Measurements from ENCODE around the gene ZNF862.

The ZNF862 gene

GRCh38 chr7:149816267-149816751 is 21.9 kb upstream of the ZNF862 start:
- Mint-ChIP-seq H3K4me3 (no peak overlapping the region), H3K27ac (no peak overlapping the region), H3K27me3 (ENCODE audit: low read depth) (no peaks in the 10 kb centered on the region), H3K9me3 (no peaks in the 10 kb centered on the region), H3K4me1 (ENCODE audit: low read depth) (no peaks in the 10 kb centered on the region), H3K36me3 (ENCODE audit: low read depth) (no peaks in the 10 kb centered on the region)
- no peak for DNase-seq (ENCODE audit: low spot score)

GRCh38 chr7:149816794-149817193 is 21.4 kb upstream of the ZNF862 start:
- no peaks in the 10 kb centered on the region for H3K9me3 Mint-ChIP-seq
- H3K27ac Mint-ChIP-seq, result no peak overlapping the region
- no peak for DNase-seq (ENCODE audit: low spot score)
- no peaks in the 10 kb centered on the region for H3K27me3 Mint-ChIP-seq (ENCODE audit: low read depth)
- H3K4me1 Mint-ChIP-seq (ENCODE audit: low read depth), result no peaks in the 10 kb centered on the region
- no peaks in the 10 kb centered on the region for H3K36me3 Mint-ChIP-seq (ENCODE audit: low read depth)
- H3K4me3 Mint-ChIP-seq, result no peak overlapping the region

DNA sequence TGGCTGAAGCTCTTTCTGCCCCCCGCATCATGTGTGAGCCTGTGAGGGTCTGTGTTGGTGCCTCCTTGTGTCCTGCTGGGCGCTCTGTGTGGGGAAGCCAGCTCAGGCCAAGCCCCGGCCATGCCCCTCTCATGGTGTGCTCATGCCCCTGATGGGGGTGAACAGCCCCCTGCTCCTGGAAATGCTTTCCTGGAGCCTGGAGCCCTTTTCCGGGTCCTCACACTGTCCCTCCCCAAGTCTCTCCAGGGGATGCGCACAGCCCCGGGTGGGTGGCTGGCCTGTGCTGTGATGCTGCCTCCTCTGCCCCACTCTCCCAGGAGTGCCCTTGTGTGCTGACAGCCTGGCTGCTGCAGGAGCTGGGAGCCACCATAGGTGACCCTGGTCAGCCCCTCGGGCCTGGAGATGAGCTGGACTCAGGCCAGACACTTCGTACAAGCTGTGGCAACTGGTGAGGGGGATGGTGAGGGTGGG is 20.8 kb upstream of the ZNF862 start:
- Mint-ChIP-seq H3K27me3 (ENCODE audit: low read depth) (no peaks in the 10 kb centered on the region), H3K27ac (no peak overlapping the region), H3K36me3 (ENCODE audit: low read depth) (no peaks in the 10 kb centered on the region), H3K4me3 (no peak overlapping the region), H3K9me3 (no peaks in the 10 kb centered on the region), H3K4me1 (ENCODE audit: low read depth) (no peaks in the 10 kb centered on the region)
- DNase-seq (ENCODE audit: low spot score), result no peak

DNA sequence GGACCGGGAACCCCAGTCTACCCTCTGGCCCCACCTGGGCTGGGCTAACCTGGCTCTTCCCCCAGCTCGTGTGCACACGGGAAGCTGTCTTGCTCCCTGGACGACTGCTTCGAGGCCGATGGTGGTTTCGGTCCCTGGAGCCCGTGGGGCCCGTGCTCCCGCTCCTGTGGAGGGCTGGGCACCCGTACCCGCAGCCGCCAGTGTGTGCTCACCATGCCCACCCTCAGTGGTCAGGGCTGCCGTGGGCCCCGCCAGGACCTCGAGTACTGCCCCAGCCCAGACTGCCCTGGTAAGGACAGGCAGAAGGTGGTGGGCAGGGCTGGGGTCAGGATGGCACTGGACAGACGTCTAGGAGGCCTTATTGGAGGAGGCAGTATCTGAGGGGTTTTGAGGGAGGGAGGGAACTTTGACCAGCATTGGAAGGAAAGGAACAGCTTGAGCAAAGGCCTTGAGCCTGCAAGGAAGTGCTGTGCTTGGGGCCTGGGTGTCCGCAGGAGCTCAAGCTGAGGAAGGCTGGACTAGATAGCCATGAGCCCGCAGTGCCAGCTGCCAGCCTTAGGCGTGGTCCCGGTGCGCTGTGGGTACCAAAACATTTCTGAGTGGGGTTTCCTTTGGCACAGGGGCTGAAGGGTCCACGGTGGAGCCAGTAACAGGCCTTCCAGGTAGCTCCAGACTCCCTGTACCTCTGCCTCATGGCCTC is 20.2 kb upstream of the ZNF862 start:
- no peak for DNase-seq (ENCODE audit: low spot score)
- no peak overlapping the region for H3K4me3 Mint-ChIP-seq
- no peak overlapping the region for H3K27ac Mint-ChIP-seq
- H3K4me1 Mint-ChIP-seq (ENCODE audit: low read depth), result no peaks in the 10 kb centered on the region
- H3K36me3 Mint-ChIP-seq (ENCODE audit: low read depth), result no peaks in the 10 kb centered on the region
- no peaks in the 10 kb centered on the region for H3K9me3 Mint-ChIP-seq
- H3K27me3 Mint-ChIP-seq (ENCODE audit: low read depth), result no peaks in the 10 kb centered on the region

- DNase-seq (ENCODE audit: low spot score), result no peak
- Mint-ChIP-seq H3K27me3 (ENCODE audit: low read depth) (no peaks in the 10 kb centered on the region), H3K36me3 (ENCODE audit: low read depth) (no peaks in the 10 kb centered on the region), H3K27ac (no peak overlapping the region), H3K4me3 (no peak overlapping the region), H3K9me3 (no peaks in the 10 kb centered on the region), H3K4me1 (ENCODE audit: low read depth) (no peaks in the 10 kb centered on the region)
These were observed 19.7 kb upstream of the ZNF862 start for GRCh38 chr7:149818536-149818840.

DNA sequence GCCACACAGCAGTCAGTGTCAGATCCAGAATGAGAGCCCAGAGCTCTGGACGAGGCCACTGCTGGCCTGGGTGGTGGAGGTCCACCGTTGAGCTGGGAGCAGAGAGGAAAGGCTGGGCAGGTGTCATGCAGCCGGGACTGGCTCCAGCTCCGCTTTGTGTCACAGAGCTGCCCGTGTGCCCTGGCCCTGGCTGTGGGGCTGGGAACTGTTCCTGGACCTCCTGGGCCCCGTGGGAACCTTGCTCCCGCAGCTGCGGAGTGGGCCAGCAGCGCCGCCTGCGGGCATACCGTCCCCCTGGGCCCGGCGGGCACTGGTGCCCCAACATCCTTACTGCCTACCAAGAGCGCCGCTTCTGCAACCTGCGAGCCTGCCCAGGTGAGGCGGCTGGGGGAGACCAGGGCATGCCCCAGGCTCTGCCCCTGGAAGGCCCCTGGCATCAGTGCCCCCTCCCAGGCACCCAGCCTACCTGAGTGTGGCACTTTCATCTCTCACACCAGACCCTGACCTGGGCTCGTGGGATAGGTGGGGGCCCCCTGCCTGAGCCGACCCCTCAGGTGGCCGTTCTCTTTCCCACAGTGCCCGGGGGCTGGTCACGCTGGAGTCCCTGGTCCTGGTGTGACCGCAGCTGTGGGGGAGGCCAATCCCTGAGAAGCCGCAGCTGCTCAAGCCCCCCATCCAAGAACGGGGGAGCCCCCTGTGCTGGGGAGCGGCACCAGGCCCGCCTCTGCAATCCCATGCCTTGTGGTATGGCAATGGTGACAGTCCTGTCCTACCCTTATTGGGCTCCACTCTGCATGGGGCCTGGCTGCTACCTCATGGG is 18.8 kb upstream of the ZNF862 start:
- H3K36me3 Mint-ChIP-seq (ENCODE audit: low read depth), result no peaks in the 10 kb centered on the region
- no peaks in the 10 kb centered on the region for H3K27me3 Mint-ChIP-seq (ENCODE audit: low read depth)
- H3K9me3 Mint-ChIP-seq, result no peaks in the 10 kb centered on the region
- DNase-seq (ENCODE audit: low spot score), result no peak
- H3K27ac Mint-ChIP-seq, result no peak overlapping the region
- H3K4me1 Mint-ChIP-seq (ENCODE audit: low read depth), result no peaks in the 10 kb centered on the region
- H3K4me3 Mint-ChIP-seq, result no peak overlapping the region

DNA sequence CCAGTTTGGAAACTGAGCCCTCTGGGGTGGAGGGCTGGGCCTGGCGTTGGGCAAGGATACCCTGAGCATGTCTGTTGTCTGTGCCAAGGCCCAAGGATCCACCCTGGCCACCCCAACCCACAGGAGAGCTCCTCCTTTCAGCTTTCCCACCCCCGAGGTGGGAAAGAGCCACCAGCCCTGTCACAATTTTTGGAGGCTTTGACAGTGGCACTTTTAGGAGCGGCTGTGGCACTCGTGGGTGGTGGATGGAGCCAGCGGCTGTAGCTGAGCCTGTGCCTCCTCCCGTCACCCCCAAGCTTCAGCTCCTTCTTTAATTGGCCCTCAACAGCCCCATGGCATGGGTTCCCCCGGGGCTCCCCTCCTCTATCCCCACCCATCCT is 18.2 kb upstream of the ZNF862 start:
- Mint-ChIP-seq H3K4me3 (no peak overlapping the region), H3K27ac (no peak overlapping the region), H3K27me3 (ENCODE audit: low read depth) (no peaks in the 10 kb centered on the region), H3K9me3 (no peaks in the 10 kb centered on the region), H3K4me1 (ENCODE audit: low read depth) (no peaks in the 10 kb centered on the region), H3K36me3 (ENCODE audit: low read depth) (no peaks in the 10 kb centered on the region)
- DNase-seq (ENCODE audit: low spot score), result no peak

- no peaks in the 10 kb centered on the region for H3K27me3 Mint-ChIP-seq (ENCODE audit: low read depth)
- H3K4me1 Mint-ChIP-seq (ENCODE audit: low read depth), result no peaks in the 10 kb centered on the region
- no peak overlapping the region for H3K4me3 Mint-ChIP-seq
- H3K36me3 Mint-ChIP-seq (ENCODE audit: low read depth), result no peaks in the 10 kb centered on the region
- H3K27ac Mint-ChIP-seq, result no peak overlapping the region
- DNase-seq (ENCODE audit: low spot score), result no peak
- H3K9me3 Mint-ChIP-seq, result no peaks in the 10 kb centered on the region
These were observed 17.5 kb upstream of the ZNF862 start for GRCh38 chr7:149820622-149821190.

DNA sequence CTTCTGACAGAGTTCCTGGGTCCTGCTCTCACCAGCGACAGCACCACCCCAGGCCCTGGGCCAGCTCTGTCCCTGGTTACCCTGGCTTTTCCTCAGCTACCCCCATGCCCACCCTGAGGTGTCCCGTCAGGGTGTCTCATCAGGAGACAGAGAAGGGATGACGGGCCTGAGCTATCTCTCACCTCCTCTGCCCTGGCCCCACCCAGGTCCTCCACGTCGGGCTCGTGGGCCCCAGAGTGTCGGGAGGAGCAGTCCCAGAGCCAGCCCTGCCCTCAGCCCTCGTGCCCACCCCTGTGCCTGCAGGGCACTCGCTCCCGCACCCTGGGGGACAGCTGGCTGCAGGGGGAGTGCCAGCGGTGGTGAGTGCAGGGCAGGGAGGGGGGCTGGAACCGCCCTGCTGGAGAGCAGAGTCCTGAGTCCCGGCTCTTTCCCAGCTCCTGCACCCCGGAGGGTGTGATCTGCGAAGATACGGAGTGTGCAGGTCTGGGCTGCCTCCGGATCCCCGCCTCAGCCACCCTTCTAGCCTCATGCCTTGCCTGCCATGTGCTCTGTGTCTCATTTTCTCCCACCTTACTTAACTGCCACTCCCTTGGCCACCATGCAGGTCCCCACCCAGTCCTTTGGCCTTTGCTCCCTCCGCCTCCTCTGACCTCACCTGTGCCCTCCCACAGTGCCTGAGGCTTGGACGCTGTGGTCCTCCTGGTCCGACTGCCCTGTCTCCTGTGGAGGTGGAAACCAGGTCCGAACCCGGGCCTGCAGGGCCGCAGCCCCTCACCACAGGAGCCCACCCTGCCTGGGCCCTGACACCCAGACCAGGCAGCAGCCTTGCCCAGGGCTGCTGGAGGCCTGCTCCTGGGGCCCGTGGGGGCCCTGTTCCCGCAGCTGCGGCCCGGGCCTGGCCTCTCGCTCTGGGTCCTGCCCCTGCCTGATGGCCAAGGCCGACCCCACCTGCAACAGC is 16.7 kb upstream of the ZNF862 start:
- Mint-ChIP-seq H3K27ac (no peak overlapping the region), H3K27me3 (ENCODE audit: low read depth) (no peaks in the 10 kb centered on the region), H3K9me3 (no peaks in the 10 kb centered on the region), H3K36me3 (ENCODE audit: low read depth) (no peaks in the 10 kb centered on the region), H3K4me1 (ENCODE audit: low read depth) (no peaks in the 10 kb centered on the region), H3K4me3 (no peak overlapping the region)
- no peak for DNase-seq (ENCODE audit: low spot score)

GRCh38 chr7:149822353-149822943 is 15.7 kb upstream of the ZNF862 start:
- DNase-seq (ENCODE audit: low spot score), result no peak
- H3K4me1 Mint-ChIP-seq (ENCODE audit: low read depth), result no peaks in the 10 kb centered on the region
- no peaks in the 10 kb centered on the region for H3K27me3 Mint-ChIP-seq (ENCODE audit: low read depth)
- H3K36me3 Mint-ChIP-seq (ENCODE audit: low read depth), result no peaks in the 10 kb centered on the region
- no peak overlapping the region for H3K4me3 Mint-ChIP-seq
- H3K9me3 Mint-ChIP-seq, result no peaks in the 10 kb centered on the region
- H3K27ac Mint-ChIP-seq, result no peak overlapping the region

- no peaks in the 10 kb centered on the region for H3K4me1 Mint-ChIP-seq (ENCODE audit: low read depth)
- no peaks in the 10 kb centered on the region for H3K9me3 Mint-ChIP-seq
- no peak overlapping the region for H3K4me3 Mint-ChIP-seq
- H3K27me3 Mint-ChIP-seq (ENCODE audit: low read depth), result no peaks in the 10 kb centered on the region
- no peak overlapping the region for H3K27ac Mint-ChIP-seq
- no peaks in the 10 kb centered on the region for H3K36me3 Mint-ChIP-seq (ENCODE audit: low read depth)
- DNase-seq (ENCODE audit: low spot score), result no peak
These were observed 15.0 kb upstream of the ZNF862 start for GRCh38 chr7:149823191-149823630.

DNA sequence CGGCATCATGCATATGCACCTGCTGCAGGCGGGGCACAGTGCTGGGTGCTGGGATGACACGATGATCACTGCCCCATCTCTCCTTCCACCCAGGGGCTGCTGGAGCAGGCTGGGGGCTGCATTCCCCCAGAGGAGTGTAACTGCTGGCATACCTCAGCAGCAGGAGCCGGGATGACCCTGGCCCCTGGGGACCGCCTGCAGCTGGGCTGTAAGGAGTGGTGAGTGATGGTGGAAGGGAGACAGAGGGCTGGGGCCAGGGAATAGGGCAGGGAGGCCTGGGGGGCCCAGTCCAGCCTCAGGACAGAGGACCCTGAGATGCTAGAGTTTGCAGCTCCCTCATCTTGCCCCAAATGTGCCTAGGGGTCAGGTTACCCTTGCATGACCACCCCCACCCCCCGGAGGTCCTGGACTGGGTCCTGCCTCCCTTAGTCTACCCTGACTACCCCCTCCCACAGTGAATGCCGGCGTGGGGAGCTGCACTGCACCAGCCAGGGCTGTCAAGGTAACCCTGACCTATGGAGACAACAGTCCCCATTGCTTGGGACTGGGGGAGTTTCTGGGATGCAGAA is 14.5 kb upstream of the ZNF862 start:
- no peaks in the 10 kb centered on the region for H3K27me3 Mint-ChIP-seq (ENCODE audit: low read depth)
- no peak overlapping the region for H3K27ac Mint-ChIP-seq
- H3K4me1 Mint-ChIP-seq (ENCODE audit: low read depth), result no peaks in the 10 kb centered on the region
- H3K36me3 Mint-ChIP-seq (ENCODE audit: low read depth), result no peaks in the 10 kb centered on the region
- no peak overlapping the region for H3K4me3 Mint-ChIP-seq
- no peak for DNase-seq (ENCODE audit: low spot score)
- H3K9me3 Mint-ChIP-seq, result no peaks in the 10 kb centered on the region

DNA sequence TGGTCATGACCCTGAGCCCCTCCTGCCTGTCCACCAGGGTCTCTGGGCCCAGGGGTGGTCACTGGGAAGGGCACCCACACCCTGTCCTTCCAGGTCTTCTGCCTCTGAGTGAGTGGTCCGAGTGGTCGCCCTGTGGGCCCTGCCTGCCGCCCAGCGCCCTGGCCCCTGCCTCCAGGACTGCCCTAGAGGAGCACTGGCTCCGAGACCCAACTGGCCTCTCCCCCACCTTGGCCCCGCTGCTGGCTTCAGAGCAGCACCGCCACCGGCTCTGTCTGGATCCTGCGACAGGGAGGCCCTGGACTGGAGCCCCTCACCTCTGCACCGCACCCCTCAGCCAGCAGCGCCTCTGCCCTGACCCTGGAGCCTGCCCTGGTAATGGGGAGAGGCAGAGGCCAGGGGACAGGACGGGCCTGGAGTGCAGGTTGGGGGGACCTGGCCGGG is 13.9 kb upstream of the ZNF862 start:
- no peaks in the 10 kb centered on the region for H3K9me3 Mint-ChIP-seq
- no peaks in the 10 kb centered on the region for H3K27me3 Mint-ChIP-seq (ENCODE audit: low read depth)

More for the DNA sequence above, 13.9 kb upstream of the ZNF862 start:
- no peaks in the 10 kb centered on the region for H3K36me3 Mint-ChIP-seq (ENCODE audit: low read depth)
- H3K4me3 Mint-ChIP-seq, result no peak overlapping the region
- H3K27ac Mint-ChIP-seq, result no peak overlapping the region
- DNase-seq (ENCODE audit: low spot score), result no peak
- no peaks in the 10 kb centered on the region for H3K4me1 Mint-ChIP-seq (ENCODE audit: low read depth)

Data from T-helper 2 cell treated with Interferon-gamma antibody and Interleukin-4, amounts not matched to agents 5 μg/mL and 100 μg/mL, for 36 hours (primary cell).